ENCODE results near the gene MCCD1. TPM values are rescaled to one million over a fixed set of nuclear protein-coding genes. Genes with fewer than 3 reads are reported as not detected.
"Not testable (repeated sequence)": the region's sequence is repeated elsewhere in the genome, so short reads cannot be mapped to it uniquely, and the experiment has no call there.

Gene MCCD1
- total RNA-seq, 1 experiment from 2014 or later = not detected

GRCh38 chr6:31541658-31542521, 13.1 kb downstream of the MCCD1 start, which contains the start of gene DDX39B:
Gene DDX39B, minus strand, starts transcription at chr6:31542003. Its CDS starts 1,471 bp downstream, at chr6:31540532.
- DNase-seq (ENCODE audit: low spot score) = peak; percentile 97

- DNase-seq (ENCODE audit: low spot score) = no peak
These were observed 14.9 kb downstream of the MCCD1 start for GRCh38 chr6:31543639-31544038.

- DNase-seq (ENCODE audit: low spot score) = no peak
These were observed 15.9 kb downstream of the MCCD1 start for GRCh38 chr6:31544676-31545075.

- no peak for DNase-seq (ENCODE audit: low spot score)
These were observed 16.5 kb downstream of the MCCD1 start for GRCh38 chr6:31545291-31545690.

GRCh38 chr6:31546339-31546957, 17.7 kb downstream of the MCCD1 start, which contains the start of gene ATP6V1G2:
Gene ATP6V1G2, minus strand, starts transcription at chr6:31546608. Its CDS starts 49 bp downstream, at chr6:31546559.
- DNase-seq (ENCODE audit: low spot score) = peak; percentile 85

GRCh38 chr6:31546958-31547726, 18.4 kb downstream of the MCCD1 start, which contains the start of gene NFKBIL1:
Gene NFKBIL1, plus strand, starts transcription at chr6:31547608. Its CDS starts 87 bp downstream, at chr6:31547695.
- DNase-seq (ENCODE audit: low spot score) = peak; percentile 96

GRCh38 chr6:31547727-31548543, 19.2 kb downstream of the MCCD1 start:
- no peak for DNase-seq (ENCODE audit: low spot score)

GRCh38 chr6:31548544-31548873, 19.7 kb downstream of the MCCD1 start:
- DNase-seq (ENCODE audit: low spot score) = no peak

- DNase-seq (ENCODE audit: low spot score) = not testable (repeated sequence)
These were observed 22.6 kb downstream of the MCCD1 start for GRCh38 chr6:31551371-31551770.

- DNase-seq (ENCODE audit: low spot score) = no peak
These were observed 27.5 kb downstream of the MCCD1 start for GRCh38 chr6:31556307-31556706.

GRCh38 chr6:31557443-31558317, 28.9 kb downstream of the MCCD1 start:
- no peak for DNase-seq (ENCODE audit: low spot score)

GRCh38 chr6:31558318-31558625, 29.5 kb downstream of the MCCD1 start:
- DNase-seq (ENCODE audit: low spot score) = no peak

GRCh38 chr6:31558631-31559500, 30.1 kb downstream of the MCCD1 start:
- no peak for DNase-seq (ENCODE audit: low spot score)

GRCh38 chr6:31559606-31559957, 30.8 kb downstream of the MCCD1 start:
- DNase-seq (ENCODE audit: low spot score) = no peak

- no peak for DNase-seq (ENCODE audit: low spot score)
These were observed 31.4 kb downstream of the MCCD1 start for GRCh38 chr6:31559958-31560696.

GRCh38 chr6:31560697-31561058, 31.9 kb downstream of the MCCD1 start:
- DNase-seq (ENCODE audit: low spot score) = no peak

- no peak for DNase-seq (ENCODE audit: low spot score)
These were observed 39.0 kb downstream of the MCCD1 start for GRCh38 chr6:31567531-31568370.

- no peak for DNase-seq (ENCODE audit: low spot score)
These were observed 39.8 kb downstream of the MCCD1 start for GRCh38 chr6:31568537-31568961.
